SW480 (cell line): Measurements from ENCODE around the gene LCMT2.

ENCODE experiments used
- DNase-seq: peaks from one replicate; pipeline ENCODE4 v3.0.0-alpha.2; 2016; ENCODE audit warnings: low spot score

LCMT2 gene

GRCh38 chr15:43329960-43330779, at the start of gene LCMT2:
LCMT2 (minus strand) TSS chr15:43330573; CDS start chr15:43330489, 84 bp downstream.
- DNase-seq = peak; percentile 89

GRCh38 chr15:43378601-43379000, 48.2 kb upstream of the LCMT2 start:
- no peak for DNase-seq

- DNase-seq = no peak
These were observed 45.8 kb upstream of the LCMT2 start for GRCh38 chr15:43376017-43376705.

- peak; percentile 71 for DNase-seq
These were observed 40.9 kb upstream of the LCMT2 start, which contains the start of the genes TUBGCP4 and ZSCAN29 for GRCh38 chr15:43370975-43371974. TUBGCP4 (plus strand) TSS chr15:43371101; CDS start chr15:43371355, 254 bp downstream. ZSCAN29 (minus strand) TSS chr15:43371043; CDS start chr15:43369913, 1,130 bp downstream.

- DNase-seq = no peak
These were observed 40.1 kb upstream of the LCMT2 start for GRCh38 chr15:43370310-43370974.

GRCh38 chr15:43361313-43361903, 31.0 kb upstream of the LCMT2 start:
- DNase-seq = no peak

GRCh38 chr15:43360821-43361220, 30.4 kb upstream of the LCMT2 start:
- DNase-seq = no peak

- DNase-seq = no peak
These were observed 22.5 kb upstream of the LCMT2 start for GRCh38 chr15:43352693-43353382.

GRCh38 chr15:43347114-43347513, 16.7 kb upstream of the LCMT2 start:
- DNase-seq = no peak

- no peak for DNase-seq
These were observed 15.9 kb upstream of the LCMT2 start for GRCh38 chr15:43346305-43346704.

- no peak for DNase-seq
These were observed 361 bp upstream of the LCMT2 start for GRCh38 chr15:43330780-43331087.

- no peak for DNase-seq
These were observed 985 bp downstream of the LCMT2 start for GRCh38 chr15:43329217-43329959.

GRCh38 chr15:43325039-43325684, 5.2 kb downstream of the LCMT2 start:
- no peak for DNase-seq

GRCh38 chr15:43318990-43319771, 11.2 kb downstream of the LCMT2 start:
- DNase-seq = no peak

- no peak for DNase-seq
These were observed 12.7 kb downstream of the LCMT2 start for GRCh38 chr15:43317566-43318184.

- no peak for DNase-seq
These were observed 13.4 kb downstream of the LCMT2 start for GRCh38 chr15:43316971-43317346.

- no peak for DNase-seq
These were observed 14.1 kb downstream of the LCMT2 start for GRCh38 chr15:43316016-43316970.
